Frontal cortex (tissue), 4 donors: ENCODE data around the gene NDUFS4. TPM values are rescaled to one million over a fixed set of nuclear protein-coding genes. Genes with fewer than 3 reads are reported as not detected.
"Not testable (repeated sequence)": the region's sequence is repeated elsewhere in the genome, so short reads cannot be mapped to it uniquely, and the experiment has no call there.

Source experiments
- DNase-seq, 2 donors: peaks; one replicate each; pipeline ENCODE4 v3.0.0; 2012; ENCODE audit warnings: low spot score in 2 of 2
- FAIRE-seq: peaks from 2 replicates; lab custom pipeline; 2012; peaks lifted over from hg19 to GRCh38; lab: Jason Lieb, UNC
- total RNA-seq: library from RNA; depleted of rRNA; stranded (reverse); fragments of >200 nt; gene quantifications from one replicate; pipeline ENCODE4 v1.2.3, GENCODE V29; 2014
- donor health status: control.
- donor health status: control.
- donor health status: control.

The NDUFS4 gene
- total RNA-seq, 1 donor from 2014 or later = 73.4 TPM

DNA sequence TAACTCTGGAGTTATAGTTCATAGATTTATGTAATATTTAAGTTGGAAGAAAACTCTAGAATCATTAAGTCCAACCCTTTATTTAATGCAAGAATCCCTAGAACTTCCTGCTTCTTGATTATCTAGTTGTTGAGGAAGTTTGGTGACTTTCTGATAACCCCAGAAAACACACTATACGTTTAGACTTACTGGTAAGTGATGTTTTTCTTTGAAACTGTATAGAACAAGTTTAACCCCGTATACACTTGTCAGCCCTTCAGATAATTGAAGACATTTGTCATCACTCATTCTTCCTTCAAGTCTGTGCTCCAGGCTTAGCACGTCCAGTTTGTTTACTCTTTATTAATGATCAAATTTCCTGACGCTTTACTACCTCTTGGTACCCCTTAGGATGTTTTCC, 9.0 kb downstream of the NDUFS4 start:
- FAIRE-seq (no peak), DNase-seq (no peak)

DNA sequence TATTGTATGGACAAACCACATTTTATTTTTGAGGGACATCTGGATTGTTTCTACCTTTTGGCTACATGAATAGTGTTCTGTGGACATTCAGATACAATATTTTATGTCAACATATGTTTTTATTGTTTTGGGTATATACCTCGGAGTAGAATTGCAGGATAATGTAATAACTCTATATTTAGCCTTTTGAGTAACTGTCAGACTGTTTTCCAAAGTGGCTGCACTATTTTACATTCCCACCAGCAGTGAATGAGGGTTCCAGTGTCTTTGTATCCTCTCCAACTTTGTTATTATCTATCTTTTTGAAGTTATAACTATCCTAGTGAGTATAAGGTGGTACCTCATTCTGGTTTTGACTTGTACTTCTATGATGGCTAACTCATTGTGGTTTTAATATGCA, 11.0 kb downstream of the NDUFS4 start:
- no peak for DNase-seq
- FAIRE-seq = no peak

DNA sequence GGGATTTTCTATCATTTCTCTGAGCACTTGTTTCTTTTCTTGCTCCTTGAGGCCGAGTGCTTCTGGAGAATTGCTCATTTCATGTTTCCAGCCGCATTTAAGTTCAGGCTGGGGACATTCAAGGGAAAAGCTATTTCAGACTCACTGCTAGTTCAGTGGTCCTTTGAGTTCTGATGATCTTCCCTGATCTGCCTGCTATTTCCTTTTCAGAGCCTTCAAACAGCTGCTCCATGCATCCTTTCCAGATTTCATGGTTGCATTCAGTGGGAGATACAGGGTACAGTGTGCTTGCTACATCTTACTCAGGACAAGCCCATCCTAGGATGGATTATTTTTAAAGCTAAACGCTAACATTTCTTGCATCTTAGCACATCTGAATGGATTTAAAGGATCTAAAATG, 14.7 kb downstream of the NDUFS4 start:
- DNase-seq (no peak), FAIRE-seq (no peak)

DNA sequence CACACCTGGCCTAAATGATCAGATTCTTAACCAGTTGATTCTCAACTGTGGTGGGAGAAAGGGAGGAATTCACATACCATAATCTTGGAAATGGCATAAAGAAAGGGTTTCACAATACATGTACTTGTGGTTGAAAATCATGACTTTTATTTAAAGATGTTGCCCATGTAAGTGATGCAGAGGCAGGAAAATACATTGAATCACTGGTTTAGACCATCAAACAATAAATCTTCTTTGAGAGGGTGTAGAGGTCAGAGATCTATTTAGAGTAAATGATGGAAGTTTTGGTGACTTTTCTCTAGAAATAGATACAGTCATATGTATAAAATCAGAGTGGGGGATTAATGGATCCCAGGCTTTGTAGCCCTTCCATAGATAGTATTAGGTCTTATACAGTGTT, 15.4 kb downstream of the NDUFS4 start:
- no peak for FAIRE-seq
- no peak for DNase-seq

DNA sequence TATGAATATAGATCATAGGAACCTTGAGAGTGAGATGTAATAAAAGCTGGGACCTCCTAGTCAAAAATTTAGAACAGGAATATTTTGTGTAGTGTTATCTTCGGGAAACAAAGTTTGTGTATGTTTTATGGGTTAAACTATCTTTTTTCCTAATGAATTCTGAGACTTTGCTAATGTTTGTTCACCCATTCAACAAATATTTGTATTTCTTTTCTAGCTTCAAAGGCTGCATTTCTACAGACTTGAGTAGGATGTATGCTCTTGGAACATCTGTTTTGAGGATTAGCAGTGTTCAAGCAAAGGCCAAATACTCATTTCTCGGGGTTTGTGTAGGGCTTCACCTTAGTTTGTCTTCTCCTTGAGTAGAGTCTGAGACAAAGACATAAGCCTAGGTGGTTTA, 16.2 kb downstream of the NDUFS4 start:
- no peak for FAIRE-seq
- no peak for DNase-seq

DNA sequence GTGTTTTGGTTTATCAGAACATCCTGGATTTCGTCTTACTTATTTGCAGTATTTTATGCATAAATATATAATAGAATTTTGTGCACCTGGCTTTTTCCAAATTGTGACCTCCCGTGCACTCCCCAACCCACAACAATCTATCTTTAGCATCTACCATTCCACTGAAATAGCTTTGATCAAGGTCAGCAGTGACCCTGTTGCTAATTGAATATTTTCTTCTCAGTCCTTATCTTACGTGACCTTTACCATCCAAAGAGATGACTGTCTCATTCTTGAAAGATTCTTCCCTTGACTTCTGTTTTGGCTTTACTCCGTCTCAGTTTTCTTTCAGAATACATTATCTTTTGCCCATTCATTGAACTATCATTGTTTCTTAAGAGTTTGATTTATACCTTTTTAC, 18.4 kb downstream of the NDUFS4 start:
- DNase-seq = no peak
- no peak for FAIRE-seq

DNA sequence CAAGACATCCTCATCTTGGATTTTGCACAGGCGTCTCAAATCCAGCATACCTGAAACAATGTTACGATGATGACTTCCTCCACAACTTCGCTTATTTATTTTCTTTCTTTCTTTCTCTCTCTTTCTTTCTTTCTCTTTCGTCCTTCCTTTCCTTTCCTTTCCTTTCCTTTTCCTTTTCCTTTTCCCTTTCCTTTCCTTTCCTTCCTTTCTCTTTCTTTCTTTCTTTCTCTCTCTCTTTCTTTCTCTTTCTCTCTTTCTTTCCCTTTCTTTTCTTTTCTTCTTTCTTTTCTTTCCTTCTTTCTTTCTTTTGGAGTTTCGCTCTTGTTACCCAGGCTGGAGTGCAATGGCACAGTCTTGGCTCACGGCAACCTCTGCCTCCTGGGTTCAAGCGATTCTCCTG, 20.1 kb downstream of the NDUFS4 start:
- no peak for FAIRE-seq
- DNase-seq = no peak

DNA sequence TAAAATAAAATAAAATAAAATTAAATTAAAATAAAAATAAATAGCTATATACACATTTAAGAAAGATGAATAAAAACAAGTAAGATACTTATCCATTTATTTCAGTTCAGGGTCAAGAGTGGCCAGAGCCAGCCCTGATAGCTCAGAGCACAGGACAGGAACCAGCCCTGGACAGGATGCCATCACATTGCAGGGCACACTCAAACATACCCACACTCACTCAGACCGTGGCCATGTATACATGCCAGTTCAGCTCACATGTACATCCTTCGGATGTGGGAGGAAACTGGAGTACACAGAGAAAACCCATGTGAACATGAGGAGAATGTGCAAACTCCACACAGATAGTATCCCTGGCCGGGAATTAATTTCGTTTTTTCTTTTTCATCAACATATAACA, 21.8 kb downstream of the NDUFS4 start:
- FAIRE-seq (no peak), DNase-seq (no peak)

DNA sequence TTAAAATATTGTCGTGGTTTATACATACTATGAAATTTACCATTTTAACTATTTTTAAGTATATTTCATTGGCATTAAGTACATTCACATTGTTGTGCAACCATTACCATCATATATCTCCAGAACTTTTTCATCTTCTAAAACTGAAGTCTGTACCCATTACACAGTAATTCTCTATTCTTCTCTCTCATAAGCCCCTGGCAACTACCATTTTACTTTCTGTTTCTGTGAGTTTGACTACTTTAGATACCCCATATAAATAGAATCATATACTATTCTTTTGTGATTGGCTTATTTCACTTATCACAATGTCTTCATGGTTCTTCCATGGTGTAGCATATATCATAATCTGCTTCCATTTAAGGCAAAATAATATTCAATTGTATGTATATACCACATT, 30.3 kb downstream of the NDUFS4 start:
- no peak for FAIRE-seq
- DNase-seq = no peak

DNA sequence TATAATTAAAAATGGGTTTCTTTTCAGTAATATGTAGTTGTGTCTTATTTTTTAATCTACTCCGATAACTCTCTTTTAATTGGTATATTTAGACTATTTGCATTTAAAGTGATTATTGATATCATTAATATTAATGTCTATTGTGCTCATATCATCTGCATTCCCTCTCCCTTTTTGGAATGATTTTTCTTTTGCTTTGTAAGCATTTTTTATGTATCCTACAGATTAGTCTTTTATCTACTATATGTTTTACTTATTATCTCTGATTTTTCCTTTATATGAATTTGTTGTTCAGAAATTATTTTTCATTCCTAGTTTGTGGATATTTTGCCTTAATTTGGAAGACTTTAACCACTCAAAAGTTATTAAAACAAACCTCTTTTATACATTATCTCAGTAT, 34.0 kb downstream of the NDUFS4 start:
- FAIRE-seq (peak; percentile 36), DNase-seq (no peak)

DNA sequence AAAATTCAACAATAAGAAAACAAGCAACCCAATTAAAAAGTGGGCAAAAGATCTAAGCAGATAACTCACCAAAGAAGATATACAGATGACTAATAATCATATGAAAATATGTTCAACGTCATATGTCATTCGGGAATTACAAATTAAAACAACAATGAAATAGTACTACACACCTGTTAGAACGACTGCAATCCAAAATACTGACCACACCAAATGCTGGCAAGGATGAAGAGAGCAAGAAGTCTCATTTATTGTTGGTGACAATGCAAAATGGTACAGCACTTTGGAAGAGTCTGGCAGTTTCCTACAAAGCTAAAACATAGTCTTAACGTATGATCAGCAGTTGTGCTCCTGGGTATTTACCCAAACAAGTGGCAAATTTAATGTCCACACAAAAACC, 37.5 kb downstream of the NDUFS4 start:
- no peak for DNase-seq
- no peak for FAIRE-seq

DNA sequence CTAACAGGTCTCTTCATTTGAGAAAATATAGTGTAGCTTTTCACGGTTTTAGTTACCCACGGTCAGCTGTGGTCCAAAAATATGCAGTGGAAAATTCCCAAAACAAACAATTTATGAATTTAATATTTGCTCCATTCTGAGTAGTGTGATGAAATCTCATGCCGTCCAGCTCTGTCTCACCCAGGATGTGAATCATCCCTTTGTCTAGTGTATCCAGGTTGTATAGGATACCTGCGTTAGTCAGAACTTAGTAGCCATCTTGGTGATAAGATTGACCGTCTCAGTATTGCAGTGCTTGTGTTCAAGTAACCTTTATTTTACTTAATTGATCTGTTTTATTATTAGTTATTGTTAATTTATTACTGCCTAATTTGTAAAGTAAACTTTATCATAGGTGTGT, 41.1 kb downstream of the NDUFS4 start:
- no peak for FAIRE-seq
- no peak for DNase-seq

DNA sequence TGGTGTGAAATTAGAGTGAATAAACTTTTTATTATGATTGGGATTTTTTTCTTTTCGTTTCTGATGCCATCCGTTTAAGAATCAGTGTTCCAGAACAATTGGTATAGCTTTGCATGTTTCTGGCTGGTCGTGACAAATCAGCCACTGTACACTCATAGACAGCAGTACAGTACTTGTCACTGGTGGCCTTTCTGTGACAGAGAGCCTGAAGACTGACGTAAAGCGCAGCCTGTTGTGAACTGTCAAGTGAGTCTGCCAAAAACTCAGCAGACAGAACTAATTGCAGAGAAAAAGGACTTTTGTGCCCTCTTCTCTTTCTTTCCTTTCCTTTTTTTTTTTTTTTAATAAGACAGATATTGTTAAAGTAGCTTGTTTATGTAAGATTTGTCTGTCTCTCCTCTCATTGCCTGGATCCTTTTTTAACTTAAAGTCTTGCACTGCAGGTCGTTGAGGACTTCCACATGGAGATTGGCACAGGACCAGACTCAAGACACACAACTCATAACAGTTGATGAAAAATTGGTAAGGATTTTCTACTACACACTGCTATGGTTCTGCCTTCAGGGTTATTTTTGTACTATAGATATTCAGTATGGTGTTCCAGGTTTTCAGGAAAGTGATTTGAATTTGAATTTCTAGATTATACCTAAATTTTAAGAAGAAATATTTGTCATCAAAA, 42.7 kb downstream of the NDUFS4 start:
- DNase-seq (peak; percentile 1 to 21), FAIRE-seq (no peak)

DNA sequence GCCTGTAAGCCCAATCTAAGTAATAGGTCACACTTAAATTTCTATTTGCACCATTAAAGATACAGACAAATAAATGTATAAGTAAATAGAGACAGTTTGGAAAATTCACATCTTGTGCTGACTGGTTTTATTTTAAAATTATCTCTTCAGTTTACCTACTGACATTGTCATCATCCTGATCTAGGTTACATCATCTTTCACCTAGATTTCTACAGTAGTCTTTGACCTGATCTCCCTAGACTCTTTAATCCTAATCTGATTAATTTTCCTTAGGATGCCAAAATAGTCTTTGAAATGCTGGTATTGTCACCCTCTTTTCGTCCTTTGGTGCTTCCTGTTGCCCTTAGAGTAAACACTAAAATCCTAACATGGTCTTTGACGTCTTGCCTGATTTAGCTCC, 43.9 kb downstream of the NDUFS4 start:
- DNase-seq (no peak), FAIRE-seq (no peak)

DNA sequence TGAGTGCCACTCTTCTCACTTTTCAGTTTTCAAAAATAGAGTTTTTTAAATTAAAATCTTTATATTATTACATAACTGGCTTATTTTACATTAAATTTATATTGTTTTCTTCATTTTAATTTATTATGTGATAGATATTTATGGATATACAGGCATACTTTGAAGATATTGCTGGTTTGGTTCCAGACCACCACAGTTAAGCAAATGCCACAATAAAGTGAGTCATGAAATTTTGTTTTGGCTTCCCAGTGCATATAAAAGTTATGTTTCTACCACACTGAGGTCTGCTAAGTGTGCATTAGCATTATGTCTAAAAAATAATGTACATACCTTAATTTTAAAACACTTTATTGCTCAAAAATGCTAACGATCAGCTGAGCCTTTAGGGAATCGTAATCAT, 47.4 kb downstream of the NDUFS4 start:
- FAIRE-seq (no peak), DNase-seq (no peak)

DNA sequence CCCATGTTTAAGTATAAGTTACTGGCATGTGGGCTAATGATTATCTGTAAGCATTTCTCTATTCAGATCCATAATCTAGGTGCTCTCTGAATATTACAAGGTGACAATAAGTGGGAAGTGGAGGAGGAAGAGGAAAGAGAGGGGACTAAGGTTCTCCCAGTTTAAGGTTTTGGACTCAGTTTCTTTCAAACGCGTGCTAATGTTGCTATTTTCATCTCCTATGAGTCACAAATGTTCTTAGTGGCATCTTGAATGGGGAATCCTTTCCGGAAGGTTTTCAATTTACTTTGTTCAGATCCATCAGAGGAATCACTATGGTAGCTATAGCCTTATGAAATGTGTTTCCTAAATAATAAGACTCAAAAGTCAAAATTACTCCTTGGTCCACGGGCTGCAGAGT, 48.5 kb downstream of the NDUFS4 start:
- FAIRE-seq, DNase-seq: not testable (repeated sequence)

DNA sequence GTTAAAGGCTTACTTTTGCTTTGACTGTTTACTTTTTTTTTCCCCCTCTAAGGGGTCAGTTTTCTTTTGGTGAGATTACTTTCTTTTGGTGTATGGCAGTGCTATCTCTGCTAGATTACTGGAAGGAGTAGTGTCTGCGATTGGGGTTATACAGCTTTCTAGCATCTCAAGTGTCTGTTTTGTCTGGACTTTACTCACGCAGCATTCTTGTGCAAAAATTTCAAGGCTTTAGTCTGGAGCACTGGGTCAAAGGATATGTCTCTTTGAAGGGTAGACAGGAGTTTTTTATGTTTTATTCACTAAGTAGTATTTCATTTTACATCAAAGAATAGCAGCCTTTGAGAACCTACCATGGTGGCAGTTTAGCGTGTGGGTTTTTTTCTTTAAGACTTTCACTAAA, 52.6 kb downstream of the NDUFS4 start:
- no peak for FAIRE-seq
- DNase-seq = no peak

DNA sequence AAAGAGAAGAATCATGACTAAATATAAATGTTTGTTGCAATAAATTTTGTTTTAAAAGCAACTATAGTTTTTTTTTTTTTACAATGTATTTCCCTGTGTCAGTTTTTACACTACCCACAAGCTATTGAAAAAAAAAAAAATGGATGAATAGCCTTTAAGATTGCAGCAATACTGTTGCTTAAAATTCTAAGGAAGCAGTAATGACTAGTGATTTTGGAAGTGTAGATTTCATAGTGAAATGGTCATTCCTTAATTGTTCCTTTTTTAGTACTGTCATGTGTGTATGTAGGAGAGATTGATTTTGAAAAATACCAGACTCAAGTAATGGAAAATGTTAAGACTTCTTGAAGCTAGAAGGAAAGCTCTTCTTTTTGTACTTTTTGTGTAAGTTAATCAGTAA, 53.1 kb downstream of the NDUFS4 start:
- no peak for FAIRE-seq
- DNase-seq = no peak

DNA sequence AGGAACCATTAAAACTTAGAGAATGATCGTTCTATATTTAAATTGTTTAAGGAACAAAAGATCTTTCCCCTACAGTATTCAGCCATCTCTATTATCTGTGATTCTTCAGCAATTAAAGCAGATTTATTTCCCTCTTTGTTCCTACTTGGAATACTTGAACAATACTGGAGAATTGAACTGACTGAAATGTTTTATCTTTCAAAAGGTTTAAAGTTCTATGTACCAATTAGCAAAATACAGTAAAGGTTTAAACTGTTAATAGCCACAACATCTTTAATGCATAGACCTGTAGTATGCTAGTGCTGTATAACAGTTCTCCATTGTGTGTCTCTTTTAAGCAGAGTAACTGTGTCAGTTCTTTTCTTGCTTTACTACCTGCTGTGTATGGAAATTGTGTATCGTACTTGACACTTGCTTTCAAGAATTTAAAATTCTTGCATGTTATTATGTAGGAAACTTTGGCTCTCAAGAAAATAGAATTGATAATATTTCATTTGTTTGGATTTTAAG, 54.0 kb downstream of the NDUFS4 start:
- FAIRE-seq (no peak), DNase-seq (no peak)

DNA sequence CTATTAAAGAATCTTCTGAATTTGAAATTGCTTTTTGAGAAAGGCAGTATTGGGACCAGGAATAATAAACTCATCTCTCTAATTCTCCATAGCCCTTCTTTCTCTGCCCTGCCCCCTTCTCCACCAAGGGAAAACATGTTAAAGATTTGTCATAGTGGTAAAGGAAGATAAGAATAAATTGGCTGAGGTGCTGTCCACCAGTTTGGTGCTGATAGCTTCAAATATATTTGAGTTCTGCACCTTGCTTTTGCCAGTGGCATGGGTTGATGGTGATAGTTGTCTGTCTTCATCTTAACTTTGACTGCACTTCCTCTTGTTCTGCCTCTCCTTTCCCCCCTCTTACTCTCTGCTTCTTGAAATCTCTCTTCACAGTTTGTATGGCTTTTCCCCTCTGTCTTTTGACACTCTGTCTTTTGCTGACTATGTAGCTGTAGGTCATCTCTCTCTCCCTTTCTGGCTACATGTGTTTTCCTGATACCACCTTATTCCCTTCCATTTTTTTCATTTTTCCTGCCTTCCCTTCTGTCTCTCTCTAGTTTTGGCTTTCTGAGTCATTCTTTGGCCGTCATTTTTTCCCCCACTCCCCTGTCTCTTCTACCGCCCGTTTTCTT, 56.6 kb downstream of the NDUFS4 start:
- no peak for FAIRE-seq
- DNase-seq = no peak

DNA sequence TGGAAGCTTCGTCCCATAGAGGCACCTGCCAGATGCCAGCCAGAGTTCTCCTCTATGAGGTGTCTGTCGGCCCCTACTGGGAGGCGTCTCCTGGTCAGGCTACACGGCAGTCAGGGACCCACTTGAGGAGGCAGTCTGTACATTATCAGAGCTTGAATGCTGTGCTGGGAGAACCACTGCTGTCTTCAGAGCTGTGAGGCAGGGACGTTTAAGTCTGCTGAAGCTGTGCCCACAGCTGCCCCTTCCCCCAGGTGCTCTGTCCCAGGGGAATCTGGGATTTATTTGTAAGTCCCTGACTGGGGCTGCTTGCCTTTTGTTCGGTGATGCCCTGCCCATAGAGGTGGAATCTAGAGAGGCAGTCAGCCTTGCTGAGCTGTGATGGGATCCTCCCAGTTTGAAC, 70.8 kb downstream of the NDUFS4 start:
- FAIRE-seq = no peak
- DNase-seq = no peak

DNA sequence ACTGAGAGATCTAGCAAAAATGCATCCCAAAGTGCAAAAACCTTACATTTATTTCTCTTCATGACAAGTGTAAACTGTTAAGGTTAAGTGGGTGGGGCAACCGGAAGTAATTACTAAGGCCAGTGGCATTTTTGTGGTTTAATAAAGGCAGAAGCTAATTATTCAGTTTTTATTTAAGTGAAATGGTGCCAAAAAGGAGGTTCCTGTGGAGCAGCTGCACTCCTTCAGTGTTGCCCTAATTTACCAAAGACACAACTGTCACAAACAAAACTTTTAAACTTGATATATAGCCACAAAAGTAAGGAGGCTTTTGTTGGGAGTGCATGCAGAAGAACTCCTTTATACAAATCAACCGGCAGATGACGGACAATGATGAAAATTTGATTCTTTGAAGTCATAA, 81.6 kb downstream of the NDUFS4 start:
- no peak for FAIRE-seq
- no peak for DNase-seq
